Liver (tissue), 9 donors: Measurements from ENCODE around the gene PEX14. TPM values are rescaled to one million over a fixed set of nuclear protein-coding genes. Genes with fewer than 3 reads are reported as not detected.

Experiments used
- DNase-seq: peaks from one replicate; pipeline ENCODE4 v3.0.0-alpha.2; 2017; ENCODE audit warnings: low spot score
- H3K27ac ChIP-seq, 2 donors: one replicate each; pipeline ENCODE4 v1.7.0; 2013; ENCODE audit warnings: inconsistent platforms in 2 of 2, low read length in 2 of 2, control low read depth in 1 of 2, low read depth in 1 of 2, mild to moderate bottlenecking in 1 of 2
- H3K27me3 ChIP-seq, 4 donors: one replicate each; pipeline versions ENCODE4 v1.6.1 to v1.7.0; 2013; ENCODE audit warnings: low read length in 3 of 4, inconsistent platforms in 1 of 4, mild to moderate bottlenecking in 1 of 4, moderate library complexity in 1 of 4; ENCODE audit not compliant: control insufficient read depth in 4 of 4, insufficient read depth in 4 of 4
- H3K36me3 ChIP-seq, 4 donors: one replicate each; pipeline versions ENCODE4 v1.6.1 to v1.7.0; 2013; ENCODE audit warnings: low read length in 3 of 4, mild to moderate bottlenecking in 3 of 4, low read depth in 1 of 4, moderate library complexity in 1 of 4; ENCODE audit not compliant: control insufficient read depth in 4 of 4, insufficient read depth in 3 of 4
- H3K4me1 ChIP-seq, 4 donors: one replicate each; pipeline versions ENCODE4 v1.6.1 to v1.7.0; 2013; ENCODE audit warnings: low read length in 3 of 4, mild to moderate bottlenecking in 3 of 4, moderate library complexity in 1 of 4; ENCODE audit not compliant: control insufficient read depth in 4 of 4, insufficient read depth in 4 of 4
- H3K4me3 ChIP-seq, 3 donors: one replicate each; pipeline versions ENCODE4 v1.6.1 to v1.7.0; 2013; ENCODE audit warnings: low read length in 3 of 3, control low read depth in 1 of 3, low read depth in 1 of 3, mild to moderate bottlenecking in 1 of 3
- H3K9ac ChIP-seq, 2 donors: one replicate each; pipeline ENCODE4 v1.7.0; 2013; ENCODE audit warnings: low read length in 2 of 2, mild to moderate bottlenecking in 2 of 2, moderate library complexity in 2 of 2, control low read depth in 1 of 2, low read depth in 1 of 2
- H3K9me3 ChIP-seq, 4 donors: one replicate each; pipeline versions ENCODE4 v1.6.1 to v1.7.0; 2013; ENCODE audit warnings: low read length in 3 of 4; ENCODE audit not compliant: control insufficient read depth in 4 of 4
- ATF3 ChIP-seq: IDR thresholded peaks from 2 replicates; pipeline ENCODE4 v1.6.1; 2016; ENCODE audit warnings: antibody characterized with exemption
- CTCF ChIP-seq: fragments of 150-350 bp; IDR thresholded peaks from 2 replicates; pipeline ENCODE4 v1.5.1; 2017; ENCODE audit warnings: improper control_type of control experiment, low read depth, low read length; ENCODE audit not compliant: missing input control
- EGR1 ChIP-seq, 2 donors: IDR thresholded peaks; 2 replicates each; pipeline ENCODE4 v1.6.1; 2016 to 2018; ENCODE audit warnings: antibody characterized with exemption in 2 of 2, low read depth in 2 of 2
- FOXA1 ChIP-seq: IDR thresholded peaks from 2 replicates; pipeline ENCODE4 v1.6.1; 2016; ENCODE audit warnings: antibody characterized with exemption
- FOXA2 ChIP-seq: IDR thresholded peaks from 2 replicates; pipeline ENCODE4 v1.6.1; 2016; ENCODE audit warnings: antibody characterized with exemption
- GABPA ChIP-seq, 2 donors: IDR thresholded peaks in 1 of 2; conservative IDR thresholded peaks in 1 of 2; 2 replicates each; pipeline ENCODE4 v1.6.1; 2016; ENCODE audit warnings: antibody characterized with exemption in 2 of 2, mild to moderate bottlenecking in 1 of 2, moderate library complexity in 1 of 2
- HNF4A ChIP-seq, 2 donors: conservative IDR thresholded peaks; 2 replicates each; pipeline ENCODE4 v1.6.1; 2016; ENCODE audit warnings: antibody characterized with exemption in 2 of 2, mild to moderate bottlenecking in 2 of 2
- HNF4G ChIP-seq: IDR thresholded peaks from 2 replicates; pipeline ENCODE4 v1.6.1; 2016; ENCODE audit warnings: antibody characterized with exemption
- JUND ChIP-seq, 2 donors: IDR thresholded peaks; 2 replicates each; pipeline ENCODE4 v1.6.1; 2016; ENCODE audit warnings: antibody characterized with exemption in 2 of 2
- MAX ChIP-seq: IDR thresholded peaks from 2 replicates; pipeline ENCODE4 v1.6.1; 2016; ENCODE audit warnings: antibody characterized with exemption
- NR2F2 ChIP-seq: IDR thresholded peaks from 2 replicates; pipeline ENCODE4 v1.6.1; 2016; ENCODE audit warnings: antibody characterized with exemption
- RAD21 ChIP-seq, 2 donors: IDR thresholded peaks; 2 replicates each; pipeline ENCODE4 v1.6.1; 2016; ENCODE audit warnings: antibody characterized with exemption in 2 of 2, mild to moderate bottlenecking in 2 of 2
- REST ChIP-seq: IDR thresholded peaks from 2 replicates; pipeline ENCODE4 v1.6.1; 2016; ENCODE audit warnings: antibody characterized with exemption, mild to moderate bottlenecking
- RXRA ChIP-seq, 2 donors: IDR thresholded peaks; 2 replicates each; pipeline ENCODE4 v1.6.1; 2017 to 2018; ENCODE audit warnings: antibody characterized with exemption in 2 of 2, mild to moderate bottlenecking in 1 of 2
- SP1 ChIP-seq: IDR thresholded peaks from 2 replicates; pipeline ENCODE4 v1.6.1; 2018; ENCODE audit warnings: antibody characterized with exemption, mild to moderate bottlenecking
- TAF1 ChIP-seq: conservative IDR thresholded peaks from 2 replicates; pipeline ENCODE4 v1.6.1; 2016; ENCODE audit warnings: antibody characterized with exemption, mild to moderate bottlenecking
- YY1 ChIP-seq: IDR thresholded peaks from 2 replicates; pipeline ENCODE4 v1.6.1; 2016; ENCODE audit warnings: antibody characterized with exemption, mild to moderate bottlenecking
- ZBTB33 ChIP-seq: IDR thresholded peaks from 2 replicates; pipeline ENCODE4 v1.6.1; 2016; ENCODE audit warnings: antibody characterized with exemption
- WGBS: extraction: QIAGEN DNeasy Blood & Tissue Kit; methylation state at CpG from one replicate; pipeline ENCODE4 v1.1.7; 2013; 5-methylcytosine and 5-hydroxymethylcytosine counted together
- polyA plus RNA-seq, 2 donors: library from polyadenylated mRNA; stranded (reverse) in 1 of 2; unstranded in 1 of 2; fragments of 200-250 nt in 1 of 2; fragments of >200 nt in 1 of 2; fragmentation: Nextera tagmentation in 1 of 2; extraction: Ambion mirVana in 1 of 2; gene quantifications; one replicate each; pipeline versions ENCODE4 v1.2.1 to v1.2.3, GENCODE V29; 2013 to 2015
- total RNA-seq, 2 donors: library from RNA; depleted of rRNA; stranded (reverse); fragments of >200 nt; gene quantifications; one replicate each; pipeline ENCODE4 v1.2.3, GENCODE V29; 2014
- donor health status: healthy.
- donor health status: healthy.
- donor health status: healthy.
- donor health status: healthy.
- donor health status: healthy.

Gene PEX14
- total and polyA plus RNA-seq, 4 donors: 7.1 to 16.1 (median 11.7) TPM

- 86% methylated on average over 2 of the region's 2 CpGs for WGBS
- Histone ChIP-seq H3K36me3 (peaks cover 0 to 4% (median 0%) of the 10 kb centered on the region in 4 donors), H3K9ac (no peak overlapping the region), H3K27ac (no peak overlapping the region), H3K9me3 (no peaks in the 10 kb centered on the region), H3K27me3 (no peaks in the 10 kb centered on the region), H3K4me1 (peaks cover 7 to 37% (median 33%) of the 10 kb centered on the region in 4 donors), H3K4me3 (no peak overlapping the region)
- TF ChIP-seq REST (no peak), FOXA1 (no peak), GABPA (IDR thresholded peaks at IDR 0.05 in 1 of 2, conservative IDR thresholded peaks at IDR 0.05 in 1 of 2) (no peak)
- DNase-seq: no peak
Measured at GRCh38 chr1:10480614-10481013, 5.9 kb downstream of the PEX14 start.

GRCh38 chr1:10484521-10484920 is 9.8 kb downstream of the PEX14 start:
- 46% methylated on average over 6 of the region's 6 CpGs for WGBS
- Histone ChIP-seq H3K9me3 (no peaks in the 10 kb centered on the region), H3K27me3 (no peaks in the 10 kb centered on the region), H3K4me3 (no peak overlapping the region), H3K36me3 (peaks cover 0 to 2% (median 0%) of the 10 kb centered on the region in 4 donors), H3K4me1 (peaks cover 5 to 16% (median 14%) of the 10 kb centered on the region in 4 donors), H3K9ac (no peak overlapping the region), H3K27ac (peak overlapping the region; percentile 32 to 70)
- TF ChIP-seq TAF1: no peak
- TF ChIP-seq YY1: peak; percentile 25
- peak; percentile 14 to 28 for TF ChIP-seq HNF4A (conservative IDR thresholded peaks at IDR 0.05)
- no peak for TF ChIP-seq MAX
- peak in 1 of 2 donors; percentile 41 for TF ChIP-seq JUND (IDR thresholded peaks at IDR 0.05)
- TF ChIP-seq ZBTB33: no peak
- TF ChIP-seq FOXA2: no peak
- no peak for TF ChIP-seq CTCF
- no peak for TF ChIP-seq GABPA (IDR thresholded peaks at IDR 0.05 in 1 of 2, conservative IDR thresholded peaks at IDR 0.05 in 1 of 2)
- TF ChIP-seq EGR1 (IDR thresholded peaks at IDR 0.05; ENCODE audit: low read depth in 2 of 2): no peak
- TF ChIP-seq REST: no peak
- TF ChIP-seq ATF3: no peak
- no peak for TF ChIP-seq FOXA1
- TF ChIP-seq HNF4G: no peak
- TF ChIP-seq NR2F2: no peak
- no peak for TF ChIP-seq RAD21 (IDR thresholded peaks at IDR 0.05)
- peak in 1 of 2 donors; percentile 55 for TF ChIP-seq RXRA (IDR thresholded peaks at IDR 0.05)
- no peak for TF ChIP-seq SP1
- DNase-seq: no peak
